H1 (cell line): Measurements from ENCODE around the gene BLCAP. TPM values are rescaled to one million over a fixed set of nuclear protein-coding genes. Genes with fewer than 3 reads are reported as not detected.

Experiments used
- GTF2F1 ChIP-seq: IDR thresholded peaks from 2 replicates; pipeline ENCODE4 v1.6.1; 2012; ENCODE audit warnings: low read depth, low read length, improper control_type of control experiment, borderline replicate concordance
- PHF8 ChIP-seq: fragments of 200-600 bp; sonication (generic); conservative IDR thresholded peaks from 2 replicates; pipeline ENCODE4 v1.7.1; 2012; ENCODE audit warnings: low read depth, mild to moderate bottlenecking, inconsistent platforms, low read length, moderate library complexity
- RAD21 ChIP-seq, 2 experiments: IDR thresholded peaks in 1 of 2; conservative IDR thresholded peaks in 1 of 2; 2 replicates each; pipeline ENCODE4 v1.6.1; 2011; ENCODE audit warnings: low read depth in 2 of 2, low read length in 2 of 2, improper control_type of control experiment in 1 of 2, inconsistent platforms in 1 of 2, mild to moderate bottlenecking in 1 of 2, moderate library complexity in 1 of 2
- SP1 ChIP-seq: IDR thresholded peaks from 2 replicates; pipeline ENCODE4 v1.6.1; 2011; ENCODE audit warnings: low read depth, low read length
- TEAD4 ChIP-seq: IDR thresholded peaks from 2 replicates; pipeline ENCODE4 v1.6.1; 2012; ENCODE audit warnings: low read depth, low read length, inconsistent platforms, mixed read lengths
- polyA plus RNA-seq, 7 experiments: library from polyadenylated mRNA; depleted of rRNA in 3 of 7; stranded (reverse) in 5 of 7; unstranded in 2 of 7; fragments of >200 nt in 5 of 7; fragments of 200-250 nt in 2 of 7; gene quantifications; 1 replicate in 5 of 7; 2 replicates in 1 of 7; 4 replicates in 1 of 7; pipeline versions ENCODE4 v1.2.1 to v1.2.3, GENCODE V29; 2011 to 2013; ENCODE audit warnings: missing spikeins in 2 of 7, mixed read lengths in 2 of 7
- total RNA-seq: library from RNA; stranded (reverse); fragmentation: NEBNext Ultra II Directional; extraction: Animal tissue kit (Norgen Biotek cat#: 25700); gene quantifications from 2 replicates; pipeline ENCODE4 v1.2.1, GENCODE V29; 2021

BLCAP gene
- total and polyA plus RNA-seq, 2 of the 8 experiments (the other 6 are each of a cell fraction or from before 2014, with no cell fraction given) = 60.3 to 72.2 TPM

DNA sequence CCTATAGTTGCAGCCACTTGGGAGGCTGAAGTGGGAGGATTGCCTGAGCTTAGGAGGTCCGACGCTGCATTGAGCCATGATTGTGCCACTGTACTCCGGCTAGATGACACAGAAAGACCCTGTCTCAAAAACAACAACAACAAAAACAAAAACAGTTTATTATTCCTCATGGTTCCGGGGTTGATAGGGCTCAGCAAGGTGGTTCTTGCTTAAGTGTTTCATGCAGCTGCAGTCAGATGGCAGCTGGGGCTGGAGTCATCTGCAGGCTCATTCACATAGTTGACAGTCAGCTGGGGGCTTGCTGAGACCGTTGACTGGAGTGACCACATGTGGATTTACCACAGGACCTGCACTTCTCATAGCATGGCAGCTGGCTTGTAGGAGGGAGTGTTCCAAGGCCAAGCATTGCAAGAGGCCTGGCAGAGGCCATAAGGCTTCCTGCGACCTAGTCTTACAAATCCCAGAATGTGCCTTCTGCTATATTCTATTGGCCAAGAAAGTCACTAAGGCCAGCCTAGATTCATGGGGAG lies 35.5 kb downstream of the BLCAP start (continued):
- TF ChIP-seq RAD21 (IDR thresholded peaks at IDR 0.05 in 1 of 2, conservative IDR thresholded peaks at IDR 0.05 in 1 of 2; ENCODE audit: low read depth in 2 of 2, low read length in 2 of 2) (no peak), TEAD4 (no peak), SP1 (no peak), GTF2F1 (no peak), PHF8 (no peak)
